ENCODE measurements around the gene PIP4P1. TPM values are rescaled to one million over a fixed set of nuclear protein-coding genes. Genes with fewer than 3 reads are reported as not detected.

PIP4P1 gene
- total RNA-seq, 1 donor from 2014 or later: 36.8 TPM

GRCh38 chr14:20413744-20414082 is 47.5 kb downstream of the PIP4P1 start:
- TF ChIP-seq CTCF (IDR thresholded peaks at IDR 0.05; ENCODE audit: unreplicated experiment): no peak
- Mint-ChIP-seq H3K36me3 (ENCODE audit: low read depth, unreplicated experiment) (peaks cover 10% of the 10 kb centered on the region), H3K27me3 (ENCODE audit: unreplicated experiment) (peaks cover 4% of the 10 kb centered on the region), H3K9me3 (ENCODE audit: unreplicated experiment) (no peaks in the 10 kb centered on the region), H3K4me1 (ENCODE audit: unreplicated experiment) (peaks cover 11% of the 10 kb centered on the region), H3K27ac (ENCODE audit: unreplicated experiment) (peak overlapping the region; percentile 96), H3K4me3 (ENCODE audit: unreplicated experiment) (peak overlapping the region; percentile 97)
- DNase-seq (ENCODE audit: low spot score): no peak

- peak; percentile 80 for DNase-seq (ENCODE audit: low spot score)
- no peak for TF ChIP-seq CTCF (IDR thresholded peaks at IDR 0.05; ENCODE audit: unreplicated experiment)
- peaks cover 4% of the 10 kb centered on the region for H3K27me3 Mint-ChIP-seq (ENCODE audit: unreplicated experiment)
- H3K36me3 Mint-ChIP-seq (ENCODE audit: low read depth, unreplicated experiment): peaks cover 13% of the 10 kb centered on the region
- no peaks in the 10 kb centered on the region for H3K9me3 Mint-ChIP-seq (ENCODE audit: unreplicated experiment)
- peak within 1 kb of the TSS; percentile 97 for H3K4me3 Mint-ChIP-seq (ENCODE audit: unreplicated experiment)
- H3K4me1 Mint-ChIP-seq (ENCODE audit: unreplicated experiment): peaks cover 11% of the 10 kb centered on the region
- peak within 1 kb of the TSS; percentile 96 for H3K27ac Mint-ChIP-seq (ENCODE audit: unreplicated experiment)
Observed at GRCh38 chr14:20412876-20413743, 48.1 kb downstream of the PIP4P1 start, which contains the start of gene TEP1. TSS of gene TEP1 (minus strand) at chr14:20413501. CDS start at chr14:20408439, 5,062 bp downstream.

- Mint-ChIP-seq H3K27ac (ENCODE audit: unreplicated experiment) (peak overlapping the region; percentile 96), H3K9me3 (ENCODE audit: unreplicated experiment) (no peaks in the 10 kb centered on the region), H3K4me1 (ENCODE audit: unreplicated experiment) (peaks cover 11% of the 10 kb centered on the region), H3K36me3 (ENCODE audit: low read depth, unreplicated experiment) (peaks cover 18% of the 10 kb centered on the region), H3K4me3 (ENCODE audit: unreplicated experiment) (peak overlapping the region; percentile 97), H3K27me3 (ENCODE audit: unreplicated experiment) (peaks cover 4% of the 10 kb centered on the region)
- DNase-seq (ENCODE audit: low spot score): no peak
- no peak for TF ChIP-seq CTCF (IDR thresholded peaks at IDR 0.05; ENCODE audit: unreplicated experiment)
Observed at GRCh38 chr14:20412411-20412810, 48.8 kb downstream of the PIP4P1 start.

GRCh38 chr14:20409226-20409625 is 52.0 kb downstream of the PIP4P1 start:
- Mint-ChIP-seq H3K4me1 (ENCODE audit: unreplicated experiment) (peaks cover 7% of the 10 kb centered on the region), H3K27ac (ENCODE audit: unreplicated experiment) (no peak overlapping the region), H3K27me3 (ENCODE audit: unreplicated experiment) (peaks cover 6% of the 10 kb centered on the region), H3K9me3 (ENCODE audit: unreplicated experiment) (no peaks in the 10 kb centered on the region), H3K4me3 (ENCODE audit: unreplicated experiment) (no peak overlapping the region), H3K36me3 (ENCODE audit: low read depth, unreplicated experiment) (peaks cover 42% of the 10 kb centered on the region)
- no peak for TF ChIP-seq CTCF (IDR thresholded peaks at IDR 0.05; ENCODE audit: unreplicated experiment)
- no peak for DNase-seq (ENCODE audit: low spot score)

Other genes starting within 250 kb of the PIP4P1 start
- not detected for gene OR11H6, start 237.7 kb downstream of the PIP4P1 start, total RNA-seq (ENCODE audit: unreplicated experiment)
- not detected for gene OR11H7, start 232.5 kb downstream of the PIP4P1 start, total RNA-seq (ENCODE audit: unreplicated experiment)
- not detected for gene OR11H4, start 222.1 kb downstream of the PIP4P1 start, total RNA-seq (ENCODE audit: unreplicated experiment)
- gene TTC5, start 155.5 kb downstream of the PIP4P1 start, total RNA-seq (ENCODE audit: unreplicated experiment): 14.3 TPM
- gene CCNB1IP1, start 128.2 kb downstream of the PIP4P1 start, total RNA-seq (ENCODE audit: unreplicated experiment): 91.1 TPM
- gene PARP2, start 117.8 kb downstream of the PIP4P1 start, total RNA-seq (ENCODE audit: unreplicated experiment): 24.4 TPM
- 44.0 TPM for gene TEP1, start 47.9 kb downstream of the PIP4P1 start, total RNA-seq (ENCODE audit: unreplicated experiment)
- gene KLHL33, start 25.3 kb downstream of the PIP4P1 start, total RNA-seq (ENCODE audit: unreplicated experiment): 0.08 TPM
- 46.1 TPM for gene OSGEP, start 6.6 kb downstream of the PIP4P1 start, total RNA-seq (ENCODE audit: unreplicated experiment)
- 230 TPM for gene APEX1, start 6.2 kb downstream of the PIP4P1 start, total RNA-seq (ENCODE audit: unreplicated experiment)
- 322 TPM for gene PNP, start 8.0 kb upstream of the PIP4P1 start, total RNA-seq (ENCODE audit: unreplicated experiment)
- gene RNASE10, start 44.1 kb upstream of the PIP4P1 start, total RNA-seq (ENCODE audit: unreplicated experiment): 10.7 TPM
- gene RNASE9, start 99.6 kb upstream of the PIP4P1 start, total RNA-seq (ENCODE audit: unreplicated experiment): not detected
- gene RNASE11, start 126.6 kb upstream of the PIP4P1 start, total RNA-seq (ENCODE audit: unreplicated experiment): 0.31 TPM
- not detected for gene RNASE12, start 129.9 kb upstream of the PIP4P1 start, total RNA-seq (ENCODE audit: unreplicated experiment)
- gene OR6S1, start 180.3 kb upstream of the PIP4P1 start, total RNA-seq (ENCODE audit: unreplicated experiment): not detected
- gene RNASE4, start 223.1 kb upstream of the PIP4P1 start, total RNA-seq (ENCODE audit: unreplicated experiment): 1.0 TPM
- 6.5 TPM for gene ANG, start 227.3 kb upstream of the PIP4P1 start, total RNA-seq (ENCODE audit: unreplicated experiment)

All from endothelial cell (in vitro differentiated cells).